Activated naive CD8-positive, alpha-beta T cell treated with anti-CD3 and anti-CD28 coated beads for 36 hours (primary cell): ENCODE data around the gene DLG2. TPM values are rescaled to one million over a fixed set of nuclear protein-coding genes. Genes with fewer than 3 reads are reported as not detected.

Experiments
- DNase-seq: peaks from one replicate; pipeline ENCODE4 v3.0.0; 2021
- H3K27ac Mint-ChIP-seq: one replicate; pipeline ENCODE4 v1.8.0; 2022; ENCODE audit warnings: mild to moderate bottlenecking, moderate library complexity, mixed read lengths
- H3K27me3 Mint-ChIP-seq: one replicate; pipeline ENCODE4 v1.8.0; 2022; ENCODE audit warnings: mild to moderate bottlenecking, mixed read lengths
- H3K36me3 Mint-ChIP-seq: one replicate; pipeline ENCODE4 v1.8.0; 2021; ENCODE audit warnings: mild to moderate bottlenecking, mixed read lengths
- H3K4me1 Mint-ChIP-seq: one replicate; pipeline ENCODE4 v1.8.0; 2021; ENCODE audit warnings: mixed read lengths
- H3K4me3 Mint-ChIP-seq: one replicate; pipeline ENCODE4 v1.8.0; 2022; ENCODE audit warnings: mild to moderate bottlenecking, moderate library complexity, mixed read lengths
- H3K9me3 Mint-ChIP-seq: one replicate; pipeline ENCODE4 v1.8.0; 2022; ENCODE audit warnings: mixed read lengths
- total RNA-seq, 2 experiments: library from RNA; stranded (reverse); gene quantifications; one replicate each; pipeline ENCODE4 v1.2.3, GENCODE V29; 2021

DLG2 gene
- total RNA-seq, 2 experiments from 2014 or later: 1.7 to 1.9 TPM

DNA sequence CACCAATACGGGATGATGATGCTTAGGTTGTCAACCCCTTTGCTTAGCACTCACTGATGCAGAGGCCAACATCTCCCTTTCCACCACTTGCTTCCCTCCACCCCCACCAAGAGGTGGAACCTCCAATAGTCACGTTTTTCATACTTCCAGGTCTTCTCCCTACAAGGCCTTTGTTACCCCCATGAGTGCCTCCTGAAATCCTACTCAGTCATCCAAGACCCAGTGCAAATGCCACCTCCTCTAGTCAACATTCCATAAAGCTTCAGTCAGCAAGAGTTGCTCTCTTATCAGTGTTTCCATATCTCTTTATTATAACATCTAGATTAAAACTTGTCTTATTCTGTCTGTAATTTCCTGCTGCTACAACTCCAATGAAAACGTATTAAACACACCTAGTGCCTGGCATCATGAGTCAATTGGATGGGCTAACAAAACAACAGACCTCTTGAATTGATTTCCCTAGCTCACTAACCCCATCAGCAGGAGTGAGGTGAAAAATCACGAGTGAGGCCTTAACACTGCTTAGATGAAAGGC, 1970.3 kb downstream of the DLG2 start:
- no peak for DNase-seq
- H3K27ac Mint-ChIP-seq: no peak overlapping the region
- no peaks in the 10 kb centered on the region for H3K4me1 Mint-ChIP-seq
- H3K36me3 Mint-ChIP-seq: no peaks in the 10 kb centered on the region
- no peak overlapping the region for H3K4me3 Mint-ChIP-seq
- H3K9me3 Mint-ChIP-seq: no peaks in the 10 kb centered on the region
- H3K27me3 Mint-ChIP-seq: no peaks in the 10 kb centered on the region

DNA sequence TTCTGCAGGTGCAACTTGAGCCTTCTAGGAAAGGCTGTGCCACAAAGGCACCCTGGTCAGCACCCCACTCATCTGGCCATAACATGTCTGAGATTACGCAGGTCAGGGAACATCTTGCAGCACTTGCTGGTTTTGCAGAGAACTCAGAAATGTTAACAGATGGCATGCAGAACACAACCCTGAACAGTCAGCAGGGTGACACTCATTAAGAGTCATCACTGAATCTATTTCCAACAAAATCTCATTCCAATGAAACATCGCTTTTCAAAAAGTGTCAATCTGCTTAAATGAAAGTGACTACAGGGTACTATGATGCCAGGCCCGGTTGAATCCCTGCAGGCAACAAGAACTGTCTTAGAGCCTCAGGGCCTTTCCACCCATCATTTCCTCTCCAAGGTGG, 1971.2 kb downstream of the DLG2 start:
- no peak for DNase-seq
- Mint-ChIP-seq H3K27ac (no peak overlapping the region), H3K27me3 (no peaks in the 10 kb centered on the region), H3K4me3 (no peak overlapping the region), H3K9me3 (no peaks in the 10 kb centered on the region), H3K4me1 (no peaks in the 10 kb centered on the region), H3K36me3 (no peaks in the 10 kb centered on the region)

DNA sequence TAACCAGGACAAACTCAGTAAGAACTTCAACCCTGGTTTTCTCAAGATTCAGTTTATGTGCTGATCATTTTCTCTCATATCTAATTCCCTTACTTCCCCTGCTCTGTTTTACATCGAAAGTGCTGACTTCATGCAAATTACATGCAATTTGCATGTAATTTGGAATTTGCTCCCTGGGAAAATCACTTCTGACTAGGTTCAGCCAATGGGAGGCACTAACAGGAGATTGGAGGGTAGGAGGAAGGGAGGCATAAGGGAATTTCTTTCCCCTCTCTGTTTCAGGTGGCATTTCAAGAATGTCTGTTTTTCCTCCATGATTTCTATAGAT, 1977.7 kb downstream of the DLG2 start:
- Mint-ChIP-seq H3K27ac (no peak overlapping the region), H3K4me1 (no peaks in the 10 kb centered on the region), H3K36me3 (no peaks in the 10 kb centered on the region), H3K27me3 (peaks cover 6% of the 10 kb centered on the region), H3K4me3 (no peak overlapping the region), H3K9me3 (no peaks in the 10 kb centered on the region)
- no peak for DNase-seq

DNA sequence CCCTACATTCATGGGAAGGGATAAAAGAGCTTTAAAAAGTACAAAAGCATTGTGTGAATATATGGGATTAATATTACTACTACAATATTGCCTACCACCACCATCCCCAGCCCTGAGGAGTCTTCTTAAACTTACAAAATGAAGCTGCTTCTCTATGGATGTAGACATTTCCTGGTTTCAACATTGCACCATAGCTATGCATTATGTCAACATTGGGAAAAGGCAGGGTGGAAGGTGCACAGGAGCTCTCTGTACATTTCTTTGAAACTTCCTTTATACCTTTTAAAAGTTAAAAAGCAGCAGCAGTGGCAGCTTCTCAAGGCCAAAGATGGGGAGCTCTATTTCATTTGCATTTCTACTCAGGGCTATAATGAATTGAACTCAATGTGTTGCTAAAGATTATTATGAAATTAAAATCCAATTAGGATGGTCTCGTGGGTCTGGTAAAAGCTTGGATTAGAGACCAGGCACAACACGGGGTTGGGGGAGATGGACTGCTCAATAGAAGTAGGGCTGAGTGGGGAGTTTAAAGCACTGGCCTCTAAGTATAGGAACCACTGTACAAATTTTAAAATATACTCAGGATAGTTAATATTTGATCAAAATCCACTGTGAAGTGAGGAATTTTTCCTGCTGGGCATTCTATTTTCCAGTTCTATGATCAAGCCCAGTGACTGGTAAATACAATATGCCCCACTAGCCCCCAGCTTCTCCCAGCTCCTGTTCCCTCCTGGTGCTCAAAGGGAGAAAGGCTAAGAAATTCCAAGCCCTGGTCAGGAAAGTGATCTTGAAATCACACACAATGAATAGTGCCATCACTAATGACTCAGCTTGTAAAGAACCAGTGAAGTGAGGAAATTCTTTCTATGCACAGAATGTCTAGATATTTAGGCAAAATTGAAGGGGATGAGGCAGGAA, 1978.3 kb downstream of the DLG2 start:
- Mint-ChIP-seq H3K4me3 (no peak overlapping the region), H3K36me3 (no peaks in the 10 kb centered on the region)
- DNase-seq: no peak

DNA sequence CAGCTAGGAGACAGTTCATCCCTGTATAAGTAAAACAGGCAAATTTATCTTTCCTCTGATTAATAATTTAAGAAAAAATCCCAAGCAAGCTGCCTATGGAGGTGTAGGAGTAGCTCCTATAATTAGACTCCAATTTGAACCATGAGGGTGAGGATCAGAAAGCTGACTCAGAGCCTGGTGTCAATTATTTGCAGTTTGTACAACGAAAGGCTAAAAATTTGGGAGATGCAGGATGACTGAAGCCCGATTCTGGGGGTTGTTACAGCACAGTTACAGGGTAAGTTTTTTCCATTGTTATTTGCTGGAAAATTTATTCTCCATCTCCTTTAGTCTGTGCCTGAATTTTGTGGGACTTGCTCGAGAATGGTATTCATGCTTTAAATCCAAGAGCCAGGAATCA, 1981.6 kb downstream of the DLG2 start:
- H3K4me3 Mint-ChIP-seq: no peak overlapping the region
- no peaks in the 10 kb centered on the region for H3K9me3 Mint-ChIP-seq
- H3K27me3 Mint-ChIP-seq: peaks cover 6% of the 10 kb centered on the region
- peaks cover 4% of the 10 kb centered on the region for H3K4me1 Mint-ChIP-seq
- no peak overlapping the region for H3K27ac Mint-ChIP-seq
- DNase-seq: no peak
- H3K36me3 Mint-ChIP-seq: no peaks in the 10 kb centered on the region

More for the DNA sequence above, 1978.3 kb downstream of the DLG2 start:
- Mint-ChIP-seq H3K27ac (no peak overlapping the region), H3K27me3 (peaks cover 6% of the 10 kb centered on the region), H3K9me3 (no peaks in the 10 kb centered on the region), H3K4me1 (no peaks in the 10 kb centered on the region)

DNA sequence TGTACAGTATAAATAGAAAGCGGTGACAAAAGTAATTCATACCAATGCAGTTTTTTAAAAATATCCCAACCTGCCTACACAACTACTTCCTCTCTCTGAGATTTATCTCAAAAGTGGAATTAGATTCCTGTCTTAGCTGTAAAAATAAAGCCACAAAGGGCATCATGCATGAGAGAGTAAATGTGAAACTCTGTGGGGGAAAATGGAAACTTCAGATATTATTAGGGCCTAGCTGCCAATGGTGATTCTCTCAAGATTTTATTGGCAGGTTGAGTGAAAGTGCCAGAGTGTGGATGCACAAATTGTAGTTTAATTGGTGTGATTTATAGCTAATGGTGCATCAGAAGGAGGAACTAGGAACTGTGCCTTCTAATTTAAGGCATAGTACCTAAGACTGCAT, 1984.0 kb downstream of the DLG2 start:
- H3K27me3 Mint-ChIP-seq: peaks cover 6% of the 10 kb centered on the region
- H3K9me3 Mint-ChIP-seq: no peaks in the 10 kb centered on the region
- H3K27ac Mint-ChIP-seq: no peak overlapping the region
- H3K4me3 Mint-ChIP-seq: no peak overlapping the region
- no peak for DNase-seq
- peaks cover 4% of the 10 kb centered on the region for H3K4me1 Mint-ChIP-seq
- H3K36me3 Mint-ChIP-seq: no peaks in the 10 kb centered on the region

DNA sequence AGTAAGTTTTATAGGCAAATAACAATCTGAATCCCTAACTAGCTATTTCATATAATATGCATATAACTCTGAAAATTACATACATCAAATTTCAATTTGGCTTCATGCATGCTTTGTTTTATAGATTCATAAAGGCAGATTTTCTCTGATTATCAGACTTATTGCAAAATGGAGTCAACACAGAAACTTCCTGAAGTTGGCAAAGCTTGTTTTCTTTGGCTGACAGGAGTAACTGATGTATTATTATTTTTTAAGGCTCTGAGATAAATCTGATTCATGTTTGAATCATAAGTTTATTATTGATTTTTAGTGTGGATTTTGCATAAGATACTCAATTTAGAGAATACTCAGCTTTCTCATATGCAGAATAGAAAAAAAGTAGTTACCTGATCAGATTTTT, 1984.6 kb downstream of the DLG2 start:
- no peak overlapping the region for H3K4me3 Mint-ChIP-seq
- no peaks in the 10 kb centered on the region for H3K9me3 Mint-ChIP-seq
- no peaks in the 10 kb centered on the region for H3K36me3 Mint-ChIP-seq
- peaks cover 6% of the 10 kb centered on the region for H3K27me3 Mint-ChIP-seq
- H3K27ac Mint-ChIP-seq: no peak overlapping the region
- peaks cover 4% of the 10 kb centered on the region for H3K4me1 Mint-ChIP-seq
- DNase-seq: no peak

DNA sequence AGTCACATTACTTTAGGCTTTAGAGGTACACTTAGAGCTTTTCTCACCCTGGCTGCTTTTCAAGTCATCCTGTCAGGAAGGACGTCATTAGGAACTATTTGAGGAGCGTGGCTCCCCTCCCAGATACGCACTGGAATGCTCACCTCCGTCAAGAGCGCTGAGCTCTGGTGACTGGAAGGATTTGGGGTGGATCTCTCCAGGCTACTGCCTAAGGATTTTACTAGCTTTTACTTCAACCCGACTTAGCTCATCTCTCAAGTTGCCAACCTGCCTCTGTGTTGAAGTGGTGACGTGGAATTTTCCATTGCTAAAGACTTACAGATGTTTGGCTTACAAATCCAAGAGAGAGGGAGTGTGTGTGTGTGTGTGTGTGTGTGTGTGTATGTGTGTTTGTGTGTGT, 1985.6 kb downstream of the DLG2 start:
- H3K27me3 Mint-ChIP-seq: peaks cover 2% of the 10 kb centered on the region
- no peaks in the 10 kb centered on the region for H3K36me3 Mint-ChIP-seq
- H3K4me1 Mint-ChIP-seq: peaks cover 4% of the 10 kb centered on the region
- no peak for DNase-seq
- no peak overlapping the region for H3K27ac Mint-ChIP-seq
- no peaks in the 10 kb centered on the region for H3K9me3 Mint-ChIP-seq
- H3K4me3 Mint-ChIP-seq: no peak overlapping the region

DNA sequence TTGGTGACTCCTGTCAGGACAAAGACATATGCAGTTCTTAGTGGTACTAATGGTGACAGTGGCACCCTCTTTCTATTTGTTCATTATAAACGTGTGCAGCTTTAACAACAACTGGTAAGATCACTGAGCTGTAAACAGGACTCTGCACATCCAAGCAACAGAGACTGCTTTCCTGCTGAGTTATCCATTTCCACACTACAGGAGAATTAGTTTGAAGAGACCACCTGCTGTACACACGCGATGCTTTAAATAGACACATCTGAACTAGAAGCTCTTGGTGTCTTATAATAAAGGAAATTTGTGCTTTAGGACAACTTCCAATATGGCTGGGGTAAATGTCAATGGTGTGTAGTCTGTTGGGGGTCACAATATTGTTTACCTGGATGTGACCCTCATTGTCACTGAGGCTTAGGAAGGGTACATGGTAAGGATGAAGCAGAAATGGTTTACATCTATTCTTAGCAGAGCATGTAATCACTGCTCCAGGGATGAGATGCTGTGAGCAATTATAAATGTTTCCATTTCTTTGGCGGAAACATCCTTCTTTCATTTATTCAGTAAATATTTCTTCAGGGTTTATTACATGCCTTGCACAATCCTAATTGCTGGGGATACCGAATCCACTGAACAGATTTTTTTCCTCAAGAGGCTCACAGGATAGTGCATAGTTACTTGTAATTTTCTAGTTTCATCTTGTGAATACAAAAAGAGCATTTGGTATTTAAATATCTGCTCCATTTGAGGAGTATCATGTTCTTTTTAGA, 1987.0 kb downstream of the DLG2 start:
- H3K9me3 Mint-ChIP-seq: no peaks in the 10 kb centered on the region
- H3K27me3 Mint-ChIP-seq: peaks cover 2% of the 10 kb centered on the region
- DNase-seq: no peak
- no peak overlapping the region for H3K4me3 Mint-ChIP-seq
- peaks cover 4% of the 10 kb centered on the region for H3K4me1 Mint-ChIP-seq
- H3K27ac Mint-ChIP-seq: no peak overlapping the region
- no peaks in the 10 kb centered on the region for H3K36me3 Mint-ChIP-seq

DNA sequence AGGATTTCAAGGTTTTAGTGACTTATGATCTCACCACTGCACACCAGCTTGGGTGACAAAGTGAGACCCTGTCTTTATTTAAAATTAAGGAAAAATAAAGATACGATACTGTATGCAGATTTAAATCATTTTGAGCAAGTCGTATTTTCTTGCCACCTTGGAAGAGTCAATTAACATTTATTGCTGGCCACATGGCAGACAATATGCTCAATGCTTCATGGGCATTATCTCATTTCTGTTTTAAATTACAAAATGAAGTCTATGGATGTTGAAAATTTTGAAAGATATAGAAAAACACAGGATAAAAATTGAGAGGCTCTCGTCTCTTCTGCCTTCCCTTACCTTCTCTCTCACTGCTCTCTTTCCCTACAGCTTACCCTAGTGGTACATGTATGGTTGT, 1992.0 kb downstream of the DLG2 start:
- Mint-ChIP-seq H3K27me3 (peaks cover 2% of the 10 kb centered on the region), H3K9me3 (no peaks in the 10 kb centered on the region), H3K27ac (no peak overlapping the region), H3K4me3 (no peak overlapping the region), H3K36me3 (no peaks in the 10 kb centered on the region), H3K4me1 (no peaks in the 10 kb centered on the region)
- no peak for DNase-seq

DNA sequence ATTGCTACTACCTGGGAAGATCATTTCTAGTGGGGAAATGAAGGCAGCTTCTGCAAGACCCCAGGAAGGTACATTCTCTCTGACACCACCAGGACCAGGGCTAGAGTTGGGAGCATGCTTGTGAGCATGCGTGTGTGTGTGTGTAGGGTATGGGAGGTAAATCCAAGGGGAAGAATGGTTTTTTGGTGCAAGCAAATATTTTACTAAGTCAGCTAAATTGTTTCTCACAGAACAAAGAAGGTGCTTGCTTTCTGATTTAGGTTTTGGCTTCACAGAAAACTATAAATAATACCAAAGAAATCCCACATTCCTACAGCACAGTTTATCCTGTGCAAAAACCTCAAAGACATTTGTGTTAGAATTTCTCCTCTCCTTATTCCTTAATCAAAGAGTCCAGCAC, 1996.9 kb downstream of the DLG2 start:
- no peak overlapping the region for H3K27ac Mint-ChIP-seq
- H3K4me3 Mint-ChIP-seq: no peak overlapping the region
- H3K9me3 Mint-ChIP-seq: no peaks in the 10 kb centered on the region
- peaks cover 12% of the 10 kb centered on the region for H3K27me3 Mint-ChIP-seq
- DNase-seq: no peak
- H3K4me1 Mint-ChIP-seq: no peaks in the 10 kb centered on the region
- H3K36me3 Mint-ChIP-seq: no peaks in the 10 kb centered on the region

DNA sequence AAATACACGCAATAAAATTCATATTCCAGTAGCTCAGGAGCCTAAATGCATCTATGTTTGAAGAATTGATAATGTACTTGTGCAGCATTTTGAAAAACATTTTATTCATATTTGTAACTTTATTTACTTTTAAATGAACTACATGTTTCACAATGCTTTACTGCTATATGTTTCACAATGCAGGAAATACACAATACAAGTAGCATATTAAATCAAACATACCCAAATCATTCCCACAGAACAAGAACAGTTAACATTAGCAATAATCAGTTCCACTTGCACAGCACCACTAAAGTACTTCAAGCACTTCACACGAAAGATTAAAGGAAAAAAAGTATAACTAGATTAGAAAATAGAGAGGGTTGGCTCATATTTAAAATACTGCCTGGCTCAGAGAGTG, 1997.4 kb downstream of the DLG2 start:
- H3K4me3 Mint-ChIP-seq: no peak overlapping the region

DNA sequence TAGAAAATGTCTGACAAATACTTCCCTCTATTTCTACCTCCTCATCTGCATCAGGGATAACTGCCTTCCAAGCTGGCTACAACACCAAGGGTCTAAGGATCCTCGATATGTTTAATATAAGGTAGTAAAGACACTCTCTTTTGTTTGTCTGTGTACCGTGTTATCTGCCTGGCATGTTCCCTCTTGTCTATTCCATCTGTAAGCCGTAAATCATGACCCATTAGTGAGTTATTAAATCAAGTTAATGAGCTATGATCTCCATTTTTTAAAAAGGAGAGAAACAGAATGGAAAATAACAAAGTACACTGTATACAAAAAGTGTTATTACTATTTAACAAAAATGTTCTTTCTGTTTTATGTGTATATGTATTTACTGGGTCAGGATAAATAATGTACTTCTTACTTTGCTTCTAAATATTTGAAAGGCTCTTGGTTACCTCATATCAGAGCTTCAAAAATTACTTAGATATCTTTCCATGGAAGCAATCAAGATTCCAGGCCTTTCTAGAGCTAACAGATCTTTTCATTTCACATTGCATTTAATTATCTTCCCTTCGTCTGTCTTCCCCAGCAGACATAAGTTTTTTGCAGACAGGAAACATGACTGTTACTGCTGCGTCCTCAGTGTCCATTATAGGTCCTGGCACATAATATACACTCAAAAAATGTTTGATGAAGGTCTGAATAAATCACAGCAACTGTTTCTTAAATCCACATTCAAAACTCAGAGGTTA, 1998.4 kb downstream of the DLG2 start:
- no peaks in the 10 kb centered on the region for H3K4me1 Mint-ChIP-seq
- no peak overlapping the region for H3K4me3 Mint-ChIP-seq
- no peaks in the 10 kb centered on the region for H3K36me3 Mint-ChIP-seq
- no peak overlapping the region for H3K27ac Mint-ChIP-seq
- DNase-seq: no peak
- no peaks in the 10 kb centered on the region for H3K9me3 Mint-ChIP-seq
- H3K27me3 Mint-ChIP-seq: peaks cover 15% of the 10 kb centered on the region

More for the DNA sequence above, 1997.4 kb downstream of the DLG2 start:
- Mint-ChIP-seq H3K9me3 (no peaks in the 10 kb centered on the region), H3K36me3 (no peaks in the 10 kb centered on the region), H3K27me3 (peaks cover 12% of the 10 kb centered on the region), H3K27ac (no peak overlapping the region), H3K4me1 (no peaks in the 10 kb centered on the region)
- DNase-seq: no peak

DNA sequence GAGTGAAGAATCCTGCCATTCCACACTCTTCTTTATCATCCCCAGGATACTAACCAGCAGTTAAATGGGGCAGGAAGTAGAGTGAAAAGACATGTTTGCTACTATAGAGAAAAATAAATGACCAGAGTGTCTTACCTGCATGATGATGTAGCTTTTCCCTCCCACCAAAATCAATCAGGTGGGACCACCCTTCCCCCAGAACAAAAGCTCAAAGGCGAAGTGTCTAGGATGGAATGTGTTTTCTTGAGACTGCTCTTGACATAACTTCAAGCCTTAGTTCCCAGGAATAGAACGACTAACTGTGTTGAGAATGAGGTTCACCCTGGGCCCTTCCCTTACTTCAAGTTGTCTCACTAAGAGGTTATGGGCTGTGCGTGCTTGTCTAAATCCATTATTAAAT, 2001.8 kb downstream of the DLG2 start:
- Mint-ChIP-seq H3K4me1 (no peaks in the 10 kb centered on the region), H3K36me3 (no peaks in the 10 kb centered on the region), H3K9me3 (no peaks in the 10 kb centered on the region), H3K4me3 (no peak overlapping the region), H3K27ac (no peak overlapping the region), H3K27me3 (peaks cover 16% of the 10 kb centered on the region)
- DNase-seq: no peak

DNA sequence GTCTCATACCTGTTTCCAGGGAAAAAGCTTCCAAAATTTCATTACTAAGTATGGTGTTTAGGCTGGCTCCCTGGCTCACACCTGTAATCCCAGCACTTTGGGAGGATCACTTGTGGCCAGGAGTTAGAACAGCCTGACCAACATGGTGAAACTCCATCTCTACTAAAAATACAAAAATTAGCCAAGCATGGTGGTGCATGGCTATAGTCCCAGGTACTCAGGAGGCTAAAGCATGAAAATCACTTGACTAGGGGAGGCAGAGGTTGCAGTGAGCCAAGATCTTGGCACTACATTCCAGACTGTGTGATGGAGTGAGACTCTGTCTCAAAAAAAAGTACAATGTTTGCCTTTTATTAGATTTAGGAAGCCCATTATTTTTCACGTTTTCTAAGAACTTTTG, 2009.5 kb downstream of the DLG2 start:
- Mint-ChIP-seq H3K4me3 (no peak overlapping the region), H3K4me1 (no peaks in the 10 kb centered on the region)

More for the DNA sequence above, 2009.5 kb downstream of the DLG2 start:
- no peak overlapping the region for H3K27ac Mint-ChIP-seq
- H3K9me3 Mint-ChIP-seq: no peaks in the 10 kb centered on the region
- H3K36me3 Mint-ChIP-seq: no peaks in the 10 kb centered on the region
- DNase-seq: no peak
- H3K27me3 Mint-ChIP-seq: peaks cover 5% of the 10 kb centered on the region
